Measurements from ENCODE around the gene CPZ.

GRCh38 chr4:8609824-8610350, 17.3 kb downstream of the CPZ start:
- TF ChIP-seq, protein P1, sequence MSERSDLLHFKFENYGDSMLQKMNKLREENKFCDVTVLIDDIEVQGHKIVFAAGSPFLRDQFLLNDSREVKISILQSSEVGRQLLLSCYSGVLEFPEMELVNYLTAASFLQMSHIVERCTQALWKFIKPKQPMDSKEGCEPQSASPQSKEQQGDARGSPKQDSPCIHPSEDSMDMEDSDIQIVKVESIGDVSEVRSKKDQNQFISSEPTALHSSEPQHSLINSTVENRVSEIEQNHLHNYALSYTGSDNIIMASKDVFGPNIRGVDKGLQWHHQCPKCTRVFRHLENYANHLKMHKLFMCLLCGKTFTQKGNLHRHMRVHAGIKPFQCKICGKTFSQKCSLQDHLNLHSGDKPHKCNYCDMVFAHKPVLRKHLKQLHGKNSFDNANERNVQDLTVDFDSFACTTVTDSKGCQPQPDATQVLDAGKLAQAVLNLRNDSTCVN (tag by site-specific recombination; optimal IDR thresholded peaks at IDR 0.05): no peak
- no peak for TF ChIP-seq ZNF571 (tag by site-specific recombination; IDR thresholded peaks at IDR 0.05)
- TF ChIP-seq ZNF426 (tag by site-specific recombination; IDR thresholded peaks at IDR 0.05): no peak
- TF ChIP-seq ZNF239 (tag by site-specific recombination; IDR thresholded peaks at IDR 0.05): no peak
- TF ChIP-seq ZNF335 (tag by site-specific recombination; conservative IDR thresholded peaks at IDR 0.05): no peak
- TF ChIP-seq, protein P2, sequence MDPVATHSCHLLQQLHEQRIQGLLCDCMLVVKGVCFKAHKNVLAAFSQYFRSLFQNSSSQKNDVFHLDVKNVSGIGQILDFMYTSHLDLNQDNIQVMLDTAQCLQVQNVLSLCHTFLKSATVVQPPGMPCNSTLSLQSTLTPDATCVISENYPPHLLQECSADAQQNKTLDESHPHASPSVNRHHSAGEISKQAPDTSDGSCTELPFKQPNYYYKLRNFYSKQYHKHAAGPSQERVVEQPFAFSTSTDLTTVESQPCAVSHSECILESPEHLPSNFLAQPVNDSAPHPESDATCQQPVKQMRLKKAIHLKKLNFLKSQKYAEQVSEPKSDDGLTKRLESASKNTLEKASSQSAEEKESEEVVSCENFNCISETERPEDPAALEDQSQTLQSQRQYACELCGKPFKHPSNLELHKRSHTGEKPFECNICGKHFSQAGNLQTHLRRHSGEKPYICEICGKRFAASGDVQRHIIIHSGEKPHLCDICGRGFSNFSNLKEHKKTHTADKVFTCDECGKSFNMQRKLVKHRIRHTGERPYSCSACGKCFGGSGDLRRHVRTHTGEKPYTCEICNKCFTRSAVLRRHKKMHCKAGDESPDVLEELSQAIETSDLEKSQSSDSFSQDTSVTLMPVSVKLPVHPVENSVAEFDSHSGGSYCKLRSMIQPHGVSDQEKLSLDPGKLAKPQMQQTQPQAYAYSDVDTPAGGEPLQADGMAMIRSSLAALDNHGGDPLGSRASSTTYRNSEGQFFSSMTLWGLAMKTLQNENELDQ (tag by site-specific recombination; IDR thresholded peaks at IDR 0.05; ENCODE audit: low read depth): no peak

Measured in HEK293 (cell line).